Islet precursor cell (in vitro differentiated cells): ENCODE measurements around the gene CELSR1.
A peak's percentile ranks its signal among the peaks of the same experiment; 100 is the strongest.

Source experiments
- DNase-seq: peaks from one replicate; pipeline ENCODE4 v3.0.0-alpha.2; 2018

CELSR1 gene

GRCh38 chr22:46574993-46575910 lies 37.8 kb upstream of the CELSR1 start:
- peak; percentile 96 for DNase-seq

- no peak for DNase-seq
Observed at GRCh38 chr22:46574438-46574992, 37.1 kb upstream of the CELSR1 start.

GRCh38 chr22:46573781-46574437 lies 36.5 kb upstream of the CELSR1 start:
- no peak for DNase-seq

- no peak for DNase-seq
Observed at GRCh38 chr22:46572911-46573780, 35.7 kb upstream of the CELSR1 start.

GRCh38 chr22:46571642-46572250 lies 34.3 kb upstream of the CELSR1 start:
- no peak for DNase-seq

GRCh38 chr22:46569848-46570695 lies 32.7 kb upstream of the CELSR1 start:
- no peak for DNase-seq

- peak; percentile 53 for DNase-seq
Observed at GRCh38 chr22:46569055-46569847, 31.8 kb upstream of the CELSR1 start.

GRCh38 chr22:46568102-46568809 lies 30.8 kb upstream of the CELSR1 start:
- DNase-seq: peak; percentile 50

- DNase-seq: no peak
Observed at GRCh38 chr22:46567471-46567870, 30.1 kb upstream of the CELSR1 start.

- DNase-seq: no peak
Observed at GRCh38 chr22:46564084-46564714, 26.8 kb upstream of the CELSR1 start.

- peak; percentile 85 for DNase-seq
Observed at GRCh38 chr22:46563381-46564083, 26.1 kb upstream of the CELSR1 start.

- DNase-seq: no peak
Observed at GRCh38 chr22:46561435-46561905, 24.1 kb upstream of the CELSR1 start.

- no peak for DNase-seq
Observed at GRCh38 chr22:46560696-46561295, 23.4 kb upstream of the CELSR1 start.

GRCh38 chr22:46557736-46558480 lies 20.5 kb upstream of the CELSR1 start:
- DNase-seq: no peak

GRCh38 chr22:46556775-46557174 lies 19.4 kb upstream of the CELSR1 start:
- no peak for DNase-seq

- DNase-seq: peak; percentile 4
Observed at GRCh38 chr22:46553189-46553588, 15.8 kb upstream of the CELSR1 start.

GRCh38 chr22:46551996-46552395 lies 14.6 kb upstream of the CELSR1 start:
- DNase-seq: no peak
